ENCODE data around the gene GSE1.

The GSE1 gene

DNA sequence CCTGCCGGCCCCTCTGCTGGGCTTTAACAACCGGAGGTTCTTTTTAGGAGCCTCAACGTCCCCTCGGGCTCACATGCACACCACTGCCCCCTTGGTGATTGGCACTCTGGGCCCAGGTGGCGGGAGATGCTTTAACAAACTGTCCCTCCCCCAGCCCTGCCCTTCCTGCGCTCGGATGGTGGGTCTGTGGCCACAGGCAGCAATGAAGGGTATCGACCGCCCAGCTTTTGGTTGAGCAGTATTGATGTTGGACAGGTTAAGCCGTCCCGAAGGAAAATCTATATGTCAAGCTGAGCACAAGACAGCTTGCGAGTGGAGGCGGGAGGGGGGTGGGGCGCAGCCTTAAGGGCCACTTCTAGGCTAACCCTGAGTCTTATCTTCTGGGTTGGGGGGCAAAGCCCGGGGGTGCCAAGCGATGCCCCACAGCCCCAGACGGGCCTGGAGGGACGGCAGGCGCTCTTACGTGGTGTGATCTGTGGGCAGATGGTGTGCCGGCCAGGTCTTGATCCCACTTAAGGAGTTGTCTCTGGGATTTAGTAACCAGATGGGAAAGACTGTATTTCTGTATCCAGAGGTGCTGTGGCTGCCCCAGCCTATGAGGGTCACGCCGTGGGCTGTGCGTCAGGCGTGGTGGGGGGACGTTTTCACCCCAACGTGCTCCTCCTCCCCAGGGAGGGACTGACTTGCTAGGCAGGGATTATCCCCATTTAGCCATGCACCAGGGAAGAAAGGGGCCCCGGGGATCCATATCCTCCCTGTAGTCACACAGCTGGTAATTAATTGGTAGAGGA lies 6.2 kb downstream of the GSE1 start:
- DNase-seq (ENCODE audit: low spot score): no peak

- DNase-seq (ENCODE audit: low spot score): no peak
These were observed 7.3 kb downstream of the GSE1 start for GRCh38 chr16:85620374-85620773.

DNA sequence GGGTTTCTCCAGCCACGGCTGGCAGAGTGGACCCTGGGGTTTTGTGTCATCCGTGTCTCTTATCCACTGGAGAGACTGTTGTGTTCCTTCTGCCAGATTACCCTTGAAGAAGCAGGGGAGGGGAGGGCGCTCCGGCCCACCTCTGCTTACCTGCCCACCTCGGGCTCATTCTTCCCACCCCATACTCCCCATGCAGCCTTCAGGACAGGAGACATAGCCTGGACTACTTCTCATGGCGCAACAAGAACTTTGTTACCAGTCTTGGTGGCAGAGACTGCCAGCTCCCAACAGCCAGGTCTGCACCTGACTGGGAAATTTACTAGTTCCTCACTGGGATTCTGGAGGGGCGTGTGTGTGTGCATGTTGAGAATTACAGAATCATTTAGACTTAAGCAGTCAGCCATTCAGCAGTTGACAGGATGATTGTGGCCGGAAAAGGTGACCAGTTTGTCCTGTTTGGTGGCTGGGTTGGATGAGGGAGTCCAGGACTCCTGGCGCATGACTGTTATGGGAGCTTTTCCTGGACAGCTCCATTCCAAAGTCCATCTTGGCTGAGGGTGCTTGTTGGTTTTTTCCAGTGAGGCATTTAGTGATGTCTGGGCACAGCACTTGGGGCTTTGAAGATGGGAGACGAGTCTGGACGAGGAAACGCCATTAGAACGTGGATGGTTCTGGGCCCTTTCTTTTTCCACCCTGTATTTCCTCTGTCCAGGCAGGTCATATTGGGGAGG lies 8.7 kb downstream of the GSE1 start:
- no peak for DNase-seq (ENCODE audit: low spot score)

DNA sequence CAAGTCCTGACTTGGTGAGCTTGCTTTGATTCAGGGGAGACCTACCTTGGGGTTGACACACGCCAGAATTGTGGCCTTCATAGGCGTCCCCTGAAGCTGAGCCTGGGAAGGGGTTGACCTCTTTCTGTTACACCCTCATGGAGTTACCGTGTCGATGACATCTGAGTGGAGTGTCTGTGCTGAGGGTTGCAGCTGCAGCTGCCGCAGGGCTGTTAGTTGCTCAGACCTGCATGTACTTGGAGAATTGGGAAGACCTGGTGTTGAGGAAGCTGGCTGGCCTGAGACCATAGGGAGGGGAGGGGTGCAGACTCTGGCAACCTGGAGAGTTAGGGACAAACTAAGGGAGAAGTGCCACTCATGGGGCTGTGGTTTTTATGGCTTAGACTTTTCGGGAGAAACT lies 9.6 kb downstream of the GSE1 start:
- DNase-seq (ENCODE audit: low spot score): no peak

DNA sequence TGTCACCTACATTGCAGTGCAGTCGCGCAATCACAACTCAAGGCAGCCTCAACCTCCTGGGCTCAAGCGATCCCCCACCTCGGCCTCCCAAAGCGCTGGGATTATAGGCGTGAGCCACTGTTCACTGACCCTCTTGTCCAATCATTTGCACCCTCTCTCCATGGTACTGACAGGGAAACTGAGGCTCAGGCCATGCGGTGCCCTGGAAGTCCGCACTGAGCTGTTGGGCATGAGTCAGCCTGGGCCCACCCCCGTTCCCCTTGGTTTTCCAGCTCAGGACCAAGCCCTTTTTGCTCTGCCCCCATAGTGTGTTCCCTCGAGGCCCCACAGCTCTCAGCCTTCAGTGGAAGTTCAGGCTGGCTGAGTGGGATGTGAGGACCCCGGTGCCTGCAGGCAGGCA lies 10.1 kb downstream of the GSE1 start:
- DNase-seq (ENCODE audit: low spot score): no peak

- no peak for DNase-seq (ENCODE audit: low spot score)
These were observed 11.0 kb downstream of the GSE1 start for GRCh38 chr16:85623997-85624601.

GRCh38 chr16:85624646-85625045 lies 11.5 kb downstream of the GSE1 start:
- no peak for DNase-seq (ENCODE audit: low spot score)

DNA sequence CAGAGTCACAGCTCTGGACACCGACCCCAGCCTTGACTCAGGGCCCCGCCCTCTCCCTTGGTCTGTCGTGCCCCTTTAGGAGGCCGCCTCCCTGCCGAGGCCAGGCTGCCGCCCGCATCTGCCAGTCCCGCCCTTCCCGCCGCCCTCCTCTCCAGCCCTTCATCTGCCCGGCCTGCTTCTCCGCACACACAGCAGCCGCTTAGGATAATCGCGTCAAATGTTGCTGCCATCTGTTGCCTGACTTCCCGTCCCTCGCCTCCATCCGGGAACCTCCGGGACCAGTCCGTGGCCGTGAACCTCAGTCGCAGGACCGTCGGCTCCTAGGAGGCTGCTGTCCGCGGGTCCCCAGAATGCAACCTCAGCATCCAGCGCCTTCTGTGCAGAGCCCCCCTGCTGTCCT lies 11.9 kb downstream of the GSE1 start:
- DNase-seq (ENCODE audit: low spot score): no peak

- DNase-seq (ENCODE audit: low spot score): no peak
These were observed 12.5 kb downstream of the GSE1 start for GRCh38 chr16:85625485-85626117.

- DNase-seq (ENCODE audit: low spot score): no peak
These were observed 13.3 kb downstream of the GSE1 start for GRCh38 chr16:85626191-85626981.

- DNase-seq (ENCODE audit: low spot score): no peak
These were observed 14.0 kb downstream of the GSE1 start for GRCh38 chr16:85627089-85627488.

GRCh38 chr16:85627526-85628264 lies 14.6 kb downstream of the GSE1 start:
- DNase-seq (ENCODE audit: low spot score): no peak

DNA sequence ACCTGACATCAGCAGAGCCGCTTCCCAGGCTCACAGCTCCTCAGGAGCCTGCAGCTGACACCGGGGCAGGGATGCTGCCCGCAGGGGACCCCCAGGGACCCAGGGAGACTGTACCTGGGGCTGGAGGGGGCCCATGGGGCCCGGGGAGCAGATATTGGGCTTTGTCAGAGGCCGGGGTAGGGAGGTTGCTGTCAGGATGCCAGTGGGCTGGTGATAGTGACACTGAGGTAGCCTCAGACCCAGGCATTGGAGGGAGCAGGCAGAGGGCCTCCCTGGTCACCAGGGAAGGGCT lies 15.1 kb downstream of the GSE1 start:
- no peak for DNase-seq (ENCODE audit: low spot score)

- DNase-seq (ENCODE audit: low spot score): no peak
These were observed 15.5 kb downstream of the GSE1 start for GRCh38 chr16:85628645-85629044.

DNA sequence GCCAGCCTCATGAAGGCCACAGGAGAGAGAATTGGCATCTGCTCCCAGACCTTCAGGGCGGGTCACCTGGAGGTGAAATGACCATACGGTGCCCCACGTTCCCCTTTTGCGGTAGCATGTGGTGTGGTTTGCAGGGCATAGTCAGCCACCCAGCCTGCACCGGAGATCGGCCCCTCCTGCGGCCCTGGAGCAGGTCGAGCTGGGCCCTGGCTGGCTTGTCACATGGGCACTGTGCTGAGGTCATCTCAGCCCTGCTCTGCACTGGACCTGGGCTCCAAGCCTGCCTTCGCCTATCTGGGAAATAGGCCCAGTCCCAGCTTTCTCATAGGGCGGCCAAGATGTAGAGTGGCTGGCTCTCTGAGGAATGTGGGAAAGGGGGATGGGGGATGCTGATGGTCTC lies 16.2 kb downstream of the GSE1 start:
- DNase-seq (ENCODE audit: low spot score): no peak

DNA sequence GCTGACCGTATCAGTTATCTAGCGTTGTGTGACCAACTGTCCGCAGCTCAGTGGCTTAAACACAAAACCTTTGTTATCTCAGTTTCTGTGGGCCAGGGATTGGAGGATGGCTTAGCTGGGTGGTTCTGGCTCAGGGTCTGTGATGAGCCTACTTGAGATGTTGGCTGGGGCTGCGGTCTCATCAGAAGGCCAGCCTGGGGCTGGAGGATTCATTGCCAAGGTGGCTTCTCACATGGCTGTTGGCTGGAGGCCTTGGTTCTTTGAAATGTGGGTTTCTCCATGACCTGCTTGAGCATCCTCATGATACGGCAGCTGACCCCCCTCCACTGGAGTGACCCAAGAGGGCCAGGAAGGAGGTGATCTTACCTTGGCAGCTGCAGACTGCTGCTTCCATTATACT lies 16.7 kb downstream of the GSE1 start:
- DNase-seq (ENCODE audit: low spot score): no peak

- no peak for DNase-seq (ENCODE audit: low spot score)
These were observed 18.1 kb downstream of the GSE1 start for GRCh38 chr16:85631230-85631629.

DNA sequence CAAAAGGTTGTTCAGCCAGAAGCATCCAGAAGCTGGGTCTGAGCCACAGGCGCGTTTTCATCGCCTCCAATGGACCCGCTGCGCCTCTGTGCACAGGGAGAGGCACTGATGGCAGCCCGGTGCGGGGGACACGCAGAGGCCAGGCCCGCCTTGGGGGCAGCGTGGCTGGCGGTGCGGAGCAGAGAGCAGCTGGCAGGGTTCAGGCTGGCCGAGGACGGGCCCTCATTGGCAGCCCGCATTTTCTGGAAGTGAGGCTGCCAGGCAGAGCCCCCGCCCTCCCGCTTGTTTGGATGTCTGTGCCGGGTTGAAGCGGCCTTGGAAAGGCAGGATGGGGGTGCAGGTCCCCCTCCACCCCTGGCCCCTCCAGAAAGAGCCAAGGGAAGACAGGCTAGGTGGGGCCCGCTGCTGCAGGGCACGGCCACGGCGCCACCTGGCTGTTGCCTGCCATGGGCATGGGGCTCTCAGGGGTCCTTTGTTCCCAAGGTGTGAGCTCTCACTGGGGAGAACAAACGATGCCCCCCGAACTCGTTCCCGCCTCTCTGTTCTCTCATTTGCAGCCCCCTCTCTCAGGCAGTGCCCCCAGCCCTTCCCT lies 18.8 kb downstream of the GSE1 start:
- no peak for DNase-seq (ENCODE audit: low spot score)

DNA sequence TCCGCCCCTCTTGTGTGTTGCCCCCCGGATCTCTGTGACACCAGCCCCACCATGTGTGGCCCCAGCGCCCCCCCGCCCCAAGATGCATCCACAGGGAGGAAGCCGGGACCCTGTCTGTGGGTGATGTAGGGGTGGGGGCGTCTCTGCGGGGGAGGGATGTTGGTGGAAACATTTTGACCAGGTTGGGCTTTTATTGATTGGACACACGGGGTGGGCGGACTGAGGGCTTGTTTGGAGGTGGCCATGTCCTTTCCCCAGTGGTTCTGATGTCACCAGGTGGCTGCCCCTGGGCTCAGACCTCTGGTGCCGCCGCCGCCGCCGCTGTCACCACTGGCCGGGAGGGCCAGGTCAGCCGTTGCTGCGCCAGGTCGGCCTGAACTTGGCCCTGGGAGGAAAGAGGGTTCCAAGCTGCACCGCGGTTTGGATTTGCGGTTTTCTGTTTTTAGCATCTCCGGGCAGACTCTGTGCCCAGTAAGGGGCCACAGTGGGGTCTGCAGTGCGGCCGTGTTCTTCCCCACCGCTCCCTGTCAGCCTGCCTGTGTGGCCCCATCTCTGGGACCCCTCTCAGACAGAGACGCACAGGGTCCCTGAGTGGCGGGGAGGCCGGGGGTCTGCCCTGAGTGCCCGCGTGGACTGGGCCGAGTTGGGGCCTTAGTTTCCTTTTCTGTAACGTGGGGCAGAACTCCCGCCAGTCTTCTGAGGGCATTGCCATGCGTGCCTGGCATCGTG lies 19.8 kb downstream of the GSE1 start:
- no peak for DNase-seq (ENCODE audit: low spot score)

GRCh38 chr16:85633438-85633743 lies 20.3 kb downstream of the GSE1 start:
- no peak for DNase-seq (ENCODE audit: low spot score)

GRCh38 chr16:85633888-85634287 lies 20.8 kb downstream of the GSE1 start:
- DNase-seq (ENCODE audit: low spot score): no peak
